IMR-90 (cell line): ENCODE data around the gene WDR37. TPM values are rescaled to one million over a fixed set of nuclear protein-coding genes. Genes with fewer than 3 reads are reported as not detected.
"Not testable (repeated sequence)": the region's sequence is repeated elsewhere in the genome, so short reads cannot be mapped to it uniquely, and the experiment has no call there.

Experiments
- ATAC-seq: fragments of 200-7000 bp; cut with Tn5 transposase; 2 replicates; pipeline ENCODE4 v1.9.1; 2020; ENCODE audit warnings: low read depth, mild to moderate bottlenecking, moderate library complexity
- BruUV-seq: library from RNA; stranded (reverse); fragments of 400-500 nt; replicated peaks from 2 replicates; lab custom pipeline; 2021; lab: Mats Ljungman, UMichigan
- CTCF ChIA-PET: fragments of 300-600 bp; formaldehyde crosslinking; extraction: SDS; loops from one replicate; lab custom pipeline; 2021; ENCODE audit warnings: antibody characterized with exemption; lab: Yijun Ruan, JAX
- POLR2A ChIA-PET: fragments of 300-600 bp; sonication (Branson Sonifier 250); formaldehyde crosslinking; loops from one replicate; lab custom pipeline; 2022; ENCODE audit warnings: antibody characterized with exemption; ENCODE audit not compliant: unreplicated experiment; lab: Charles Lee
- DNase-seq: peaks from one replicate; pipeline ENCODE4 v3.0.0; 2013
- H2AFZ ChIP-seq: replicated peaks from 2 replicates; pipeline ENCODE3; 2013; ENCODE audit warnings: low read length, mild to moderate bottlenecking; ENCODE audit not compliant: poor library complexity
- H2AK5ac ChIP-seq: 2 replicates; pipeline ENCODE4 v1.6.1; 2013; ENCODE audit warnings: low read depth, low read length, inconsistent platforms
- H2AK9ac ChIP-seq: replicated peaks from 2 replicates; pipeline ENCODE3; 2013; ENCODE audit warnings: mild to moderate bottlenecking, low read depth, low read length, moderate library complexity; ENCODE audit not compliant: poor library complexity
- H2BK120ac ChIP-seq: 2 replicates; pipeline ENCODE4 v1.6.1; 2013; ENCODE audit warnings: low read depth, low read length, inconsistent platforms
- H2BK15ac ChIP-seq: 3 replicates; pipeline ENCODE4 v1.6.1; 2013; ENCODE audit warnings: low read depth, low read length, inconsistent platforms
- H2BK20ac ChIP-seq: 2 replicates; pipeline ENCODE4 v1.6.1; 2013; ENCODE audit warnings: low read depth, mild to moderate bottlenecking, inconsistent platforms, low read length, moderate library complexity
- H2BK5ac ChIP-seq: 2 replicates; pipeline ENCODE4 v1.6.1; 2013; ENCODE audit warnings: mild to moderate bottlenecking, low read depth, low read length, inconsistent platforms; ENCODE audit not compliant: poor library complexity, severe bottlenecking
- H3K14ac ChIP-seq: replicated peaks from 2 replicates; pipeline ENCODE4 v1.6.1; 2013; ENCODE audit warnings: low read depth, low read length, inconsistent platforms
- H3K18ac ChIP-seq: 2 replicates; pipeline ENCODE4 v1.6.1; 2013; ENCODE audit warnings: low read depth, low read length, control low read depth
- H3K23ac ChIP-seq: 2 replicates; pipeline ENCODE4 v1.6.1; 2013; ENCODE audit warnings: low read depth, low read length, inconsistent platforms
- H3K27ac ChIP-seq: 2 replicates; pipeline ENCODE4 v1.5.1; 2013; ENCODE audit warnings: mild to moderate bottlenecking, control low read depth, low read length; ENCODE audit not compliant: insufficient read depth
- H3K27me3 ChIP-seq: 2 replicates; pipeline ENCODE4 v1.6.1; 2013; ENCODE audit warnings: low read length; ENCODE audit not compliant: control insufficient read depth, insufficient read depth
- H3K36me3 ChIP-seq: 2 replicates; pipeline ENCODE4 v1.6.1; 2013; ENCODE audit warnings: low read length, mixed read lengths; ENCODE audit not compliant: control insufficient read depth, insufficient read depth
- H3K4ac ChIP-seq: 2 replicates; pipeline ENCODE4 v1.6.1; 2013; ENCODE audit warnings: low read depth, low read length, inconsistent platforms
- H3K4me1 ChIP-seq: 2 replicates; pipeline ENCODE4 v1.6.1; 2013; ENCODE audit warnings: low read length, mixed read lengths; ENCODE audit not compliant: control insufficient read depth, insufficient read depth
- H3K4me2 ChIP-seq: 2 replicates; pipeline ENCODE4 v1.6.1; 2013; ENCODE audit warnings: low read depth, mild to moderate bottlenecking, control low read depth, low read length, moderate library complexity
- H3K4me3 ChIP-seq: 2 replicates; pipeline ENCODE4 v1.5.1; 2013; ENCODE audit warnings: low read depth, mild to moderate bottlenecking, control low read depth, low read length, moderate library complexity; ENCODE audit not compliant: insufficient read depth
- H3K56ac ChIP-seq: 2 replicates; pipeline ENCODE4 v1.6.1; 2013; ENCODE audit warnings: low read length, inconsistent platforms; ENCODE audit not compliant: insufficient read depth; ENCODE audit errors: extremely low read depth
- H3K79me1 ChIP-seq, 2 experiments: 2 replicates each; pipeline ENCODE4 v1.6.1; 2013; ENCODE audit warnings: low read length in 2 of 2, inconsistent platforms in 1 of 2, low read depth in 1 of 2
- H3K9ac ChIP-seq: 2 replicates; pipeline ENCODE4 v1.6.1; 2013; ENCODE audit warnings: low read depth, low read length, control low read depth
- H3K9me1 ChIP-seq: 2 replicates; pipeline ENCODE4 v1.6.1; 2013; ENCODE audit warnings: low read length, inconsistent platforms; ENCODE audit not compliant: insufficient read depth
- H3K9me3 ChIP-seq: 2 replicates; pipeline ENCODE4 v1.6.1; 2013; ENCODE audit warnings: low read length; ENCODE audit not compliant: control insufficient read depth, insufficient read depth
- H4K20me1 ChIP-seq: 2 replicates; pipeline ENCODE4 v1.6.1; 2013; ENCODE audit warnings: low read length, inconsistent platforms; ENCODE audit not compliant: insufficient read depth
- H4K5ac ChIP-seq: 2 replicates; pipeline ENCODE4 v1.6.1; 2013; ENCODE audit warnings: mild to moderate bottlenecking, low read depth, low read length, control low read depth
- H4K8ac ChIP-seq, 2 experiments: 2 replicates each; pipeline ENCODE4 v1.6.1; 2013; ENCODE audit warnings: low read depth in 2 of 2, low read length in 2 of 2, control low read depth in 1 of 2, inconsistent platforms in 1 of 2
- H4K91ac ChIP-seq: 2 replicates; pipeline ENCODE4 v1.6.1; 2013; ENCODE audit warnings: low read depth, low read length, inconsistent platforms; ENCODE audit not compliant: insufficient read depth
- WGBS, 2 experiments: methylation state at CpG; one replicate each; pipeline versions ENCODE4 v1.1.5 to v1.1.7; 2013; ENCODE audit warnings: missing lambda C conversion rate in 2 of 2; ENCODE audit not compliant: insufficient read length in 1 of 2; ENCODE audit errors: extremely low coverage in 2 of 2; 5-methylcytosine and 5-hydroxymethylcytosine counted together
- dilution Hi-C: fragments of 300-500 bp; cut with HindIII; formaldehyde crosslinking; loops from one replicate; pipeline ENCODE4 v1.14.3; 2018; ENCODE audit warnings: low sequenced_read_pairs; ENCODE audit not compliant: unreplicated experiment
- in situ Hi-C: fragments of 300-500 bp; cut with MboI; formaldehyde crosslinking; loops from 3 replicates; pipeline ENCODE4 v1.14.3; 2019; ENCODE audit warnings: low sequenced_read_pairs, inconsistent platforms, mixed read lengths
- intact Hi-C: fragments of 100-400 bp; cut with micrococcal nuclease; formaldehyde crosslinking; loops from 2 replicates; pipeline ENCODE4 v1.10.0; 2022
- polyA plus RNA-seq, 3 experiments: library from polyadenylated mRNA; depleted of rRNA; stranded (reverse); fragments of >200 nt; gene quantifications; 2 replicates each; pipeline ENCODE4 v1.2.3, GENCODE V29; 2012; ENCODE audit warnings: low replicate concordance in 1 of 3
- total RNA-seq: library from RNA; depleted of rRNA; stranded (reverse); fragments of >200 nt; gene quantifications from 2 replicates; pipeline ENCODE4 v1.2.3, GENCODE V29; 2012

The WDR37 gene
- total and polyA plus RNA-seq, 2 of the 4 experiments (the other 2 are of a cell fraction), result 12.7 to 14.5 TPM

GRCh38 chr10:1158536-1158935 is 102.4 kb downstream of the WDR37 start:
- H3K14ac ChIP-seq, DNase-seq, H3K79me1 ChIP-seq, POLR2A ChIA-PET, CTCF ChIA-PET, H4K8ac ChIP-seq, H2AFZ ChIP-seq, H3K56ac ChIP-seq, H2BK5ac ChIP-seq, dilution Hi-C loops, H2AK9ac ChIP-seq, H2BK15ac ChIP-seq, H4K20me1 ChIP-seq, H3K27ac ChIP-seq, ATAC-seq, H3K18ac ChIP-seq, H3K9me1 ChIP-seq, H3K4ac ChIP-seq, H3K23ac ChIP-seq, H2AK5ac ChIP-seq, H3K27me3 ChIP-seq, H3K4me1 ChIP-seq, H3K9me3 ChIP-seq, H2BK20ac ChIP-seq, H3K4me3 ChIP-seq, in situ Hi-C loops, H3K36me3 ChIP-seq, H2BK120ac ChIP-seq, intact Hi-C loops, H3K9ac ChIP-seq, H4K5ac ChIP-seq, H3K4me2 ChIP-seq, BruUV-seq, H4K91ac ChIP-seq: not testable (repeated sequence)
- no CpG with 5 or more reads among the region's 10 CpGs for WGBS, 2 experiments
